C4-2B (cell line): ENCODE results near the gene PLA1A.

Experiments used
- ZFX ChIP-seq: fragments of 450-650 bp; IDR thresholded peaks from 2 replicates; pipeline ENCODE4 v1.6.1; 2017
- TF ChIP-seq, protein P1 (sequence below): fragments of 450-650 bp; conservative IDR thresholded peaks from 2 replicates; pipeline ENCODE4 v1.5.1; 2017; ENCODE audit warnings: mild to moderate bottlenecking

DNA sequence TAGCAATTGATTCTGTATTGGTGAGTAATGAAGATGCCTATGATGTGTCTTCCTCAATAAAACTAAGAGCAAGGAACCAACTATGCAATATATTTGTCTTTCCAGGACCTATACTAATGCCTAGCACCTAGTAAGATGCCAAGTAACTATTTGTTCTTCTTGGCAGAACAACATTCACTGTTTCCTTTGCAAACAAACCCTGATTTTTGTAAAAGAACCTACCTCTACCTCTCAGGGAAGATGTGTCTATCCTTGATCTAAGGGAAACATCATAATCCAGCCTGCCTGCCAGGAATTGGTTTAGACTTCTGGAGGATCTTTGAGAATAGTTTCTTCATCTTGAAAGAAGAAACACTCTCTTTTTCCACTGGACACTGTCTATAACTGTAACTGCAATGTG lies 22.2 kb upstream of the PLA1A start:
- TF ChIP-seq, protein P1, sequence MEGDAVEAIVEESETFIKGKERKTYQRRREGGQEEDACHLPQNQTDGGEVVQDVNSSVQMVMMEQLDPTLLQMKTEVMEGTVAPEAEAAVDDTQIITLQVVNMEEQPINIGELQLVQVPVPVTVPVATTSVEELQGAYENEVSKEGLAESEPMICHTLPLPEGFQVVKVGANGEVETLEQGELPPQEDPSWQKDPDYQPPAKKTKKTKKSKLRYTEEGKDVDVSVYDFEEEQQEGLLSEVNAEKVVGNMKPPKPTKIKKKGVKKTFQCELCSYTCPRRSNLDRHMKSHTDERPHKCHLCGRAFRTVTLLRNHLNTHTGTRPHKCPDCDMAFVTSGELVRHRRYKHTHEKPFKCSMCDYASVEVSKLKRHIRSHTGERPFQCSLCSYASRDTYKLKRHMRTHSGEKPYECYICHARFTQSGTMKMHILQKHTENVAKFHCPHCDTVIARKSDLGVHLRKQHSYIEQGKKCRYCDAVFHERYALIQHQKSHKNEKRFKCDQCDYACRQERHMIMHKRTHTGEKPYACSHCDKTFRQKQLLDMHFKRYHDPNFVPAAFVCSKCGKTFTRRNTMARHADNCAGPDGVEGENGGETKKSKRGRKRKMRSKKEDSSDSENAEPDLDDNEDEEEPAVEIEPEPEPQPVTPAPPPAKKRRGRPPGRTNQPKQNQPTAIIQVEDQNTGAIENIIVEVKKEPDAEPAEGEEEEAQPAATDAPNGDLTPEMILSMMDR: no peak
- no peak for TF ChIP-seq ZFX
